GM12865 (cell line): ENCODE data around the gene SLC25A39.
A peak's percentile ranks its signal among the peaks of the same experiment; 100 is the strongest.

ENCODE experiments used
- DNase-seq: peaks from one replicate; pipeline ENCODE4 v3.0.0; 2010; ENCODE audit warnings: low read depth
- H3K4me3 ChIP-seq: 2 replicates; pipeline ENCODE4 v1.5.1; 2011; ENCODE audit warnings: mild to moderate bottlenecking, low read depth, low read length, control low read depth
- CTCF ChIP-seq: IDR thresholded peaks from 2 replicates; pipeline ENCODE4 v1.5.1; 2011; ENCODE audit warnings: low read length, control low read depth, low read depth, inconsistent platforms; ENCODE audit not compliant: insufficient read depth; ENCODE audit errors: missing control alignments

Gene SLC25A39

GRCh38 chr17:44362949-44363612 lies 38.5 kb upstream of the SLC25A39 start:
- H3K4me3 ChIP-seq: peak overlapping the region; percentile 47
- TF ChIP-seq CTCF: no peak
- DNase-seq: no peak

GRCh38 chr17:44362459-44362948 lies 37.9 kb upstream of the SLC25A39 start:
- DNase-seq: no peak
- no peak for TF ChIP-seq CTCF
- no peak overlapping the region for H3K4me3 ChIP-seq

GRCh38 chr17:44361292-44362260 lies 37.0 kb upstream of the SLC25A39 start:
- DNase-seq: no peak
- H3K4me3 ChIP-seq: no peak overlapping the region
- TF ChIP-seq CTCF: no peak

- no peak overlapping the region for H3K4me3 ChIP-seq
- no peak for TF ChIP-seq CTCF
Observed at GRCh38 chr17:44360826-44361225, 36.2 kb upstream of the SLC25A39 start.

GRCh38 chr17:44360144-44360533 lies 35.5 kb upstream of the SLC25A39 start:
- no peak for DNase-seq
- no peak for TF ChIP-seq CTCF
- H3K4me3 ChIP-seq: no peak overlapping the region

More at GRCh38 chr17:44360826-44361225, 36.2 kb upstream of the SLC25A39 start:
- no peak for DNase-seq

GRCh38 chr17:44359458-44360143 lies 35.0 kb upstream of the SLC25A39 start:
- no peak for DNase-seq
- no peak overlapping the region for H3K4me3 ChIP-seq
- no peak for TF ChIP-seq CTCF
